Left renal pelvis (tissue), 4 donors: ENCODE results near the gene PARD3. TPM values are rescaled to one million over a fixed set of nuclear protein-coding genes. Genes with fewer than 3 reads are reported as not detected.

Experiments used
- DNase-seq, 4 donors: peaks; one replicate each; pipeline ENCODE4 v3.0.0-alpha.2; 2013; ENCODE audit warnings: low read depth in 4 of 4, low spot score in 3 of 4
- polyA plus RNA-seq, 4 donors: library from polyadenylated mRNA; unstranded; fragments of 120-200 nt; gene quantifications; one replicate each; pipeline ENCODE4 v1.2.1, GENCODE V29; 2013; ENCODE audit not compliant: insufficient read length in 4 of 4

Gene PARD3
- polyA plus RNA-seq, 4 donors = 56.7 to 75.5 (median 69.4) TPM

DNA sequence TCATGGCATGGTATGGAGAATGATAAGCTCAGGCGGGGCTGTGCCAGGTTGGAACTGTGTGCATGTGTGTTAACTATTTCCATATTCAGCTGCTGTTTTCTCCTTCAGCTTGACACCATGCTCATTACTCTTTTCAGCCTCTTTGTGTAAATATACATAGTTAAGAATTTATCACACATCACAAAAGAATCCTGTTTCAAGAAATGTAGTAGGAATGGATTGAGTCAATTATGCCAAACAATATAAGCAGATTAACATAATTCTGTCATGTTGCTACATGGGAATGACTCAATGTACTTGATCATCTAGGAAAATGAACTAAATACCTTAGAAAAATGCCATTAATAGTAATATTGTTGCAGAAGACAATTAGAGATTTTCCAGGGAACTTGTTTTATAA, 687.4 kb downstream of the PARD3 start:
- DNase-seq = no peak

DNA sequence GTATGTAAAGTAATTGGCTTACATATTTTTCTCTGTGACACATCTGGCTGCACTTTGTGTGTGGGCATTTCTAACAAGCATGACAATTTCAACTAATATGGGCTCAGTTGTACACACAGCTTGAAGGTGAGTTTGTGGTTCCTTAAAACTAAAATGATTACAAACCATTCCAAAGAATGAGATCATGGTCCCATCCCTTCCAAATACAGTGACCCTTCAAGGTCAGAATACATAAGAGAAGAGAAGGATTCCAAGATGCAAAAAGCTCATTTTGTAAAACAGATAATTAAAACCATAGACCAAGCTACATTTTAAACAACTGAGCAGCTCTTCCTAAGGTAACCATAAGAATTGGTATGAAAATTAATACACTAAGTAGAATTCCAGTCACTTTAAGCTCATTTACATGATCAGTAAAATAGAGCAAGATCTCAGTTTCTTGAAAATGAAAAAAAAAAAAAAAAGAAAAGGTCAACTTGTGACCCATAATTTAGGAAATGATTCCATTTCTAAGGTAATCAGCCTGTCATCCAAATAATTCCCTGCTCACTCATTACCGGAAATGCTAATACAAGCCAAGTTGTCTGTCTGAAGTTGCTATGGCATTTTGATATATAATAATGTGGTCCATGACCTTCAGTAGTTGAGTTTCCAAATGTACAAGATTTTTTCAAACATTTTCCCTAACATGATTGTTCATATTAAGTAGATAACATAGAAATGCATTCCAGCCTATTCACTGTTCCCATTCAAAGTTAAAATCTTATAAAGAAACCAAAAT, 688.5 kb downstream of the PARD3 start:
- no peak for DNase-seq

DNA sequence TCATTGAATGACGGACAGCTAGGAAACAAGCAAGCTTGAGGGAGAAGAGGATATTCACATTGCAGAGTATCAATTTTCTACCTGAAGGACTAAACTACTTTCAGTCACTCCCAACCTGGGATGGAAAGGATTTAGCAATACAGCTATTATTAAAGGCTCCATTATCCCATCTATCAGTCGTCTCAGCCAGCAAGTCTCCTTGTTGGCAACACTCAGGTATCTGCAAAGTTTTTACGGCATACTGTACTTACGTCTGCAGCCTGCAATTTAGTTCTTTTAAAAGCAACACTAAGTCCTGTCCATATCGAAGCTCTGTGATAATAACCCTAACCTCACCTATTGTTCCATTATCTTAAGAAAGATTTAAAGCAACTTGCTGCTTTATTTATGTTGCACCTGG, 689.4 kb downstream of the PARD3 start:
- DNase-seq = no peak

DNA sequence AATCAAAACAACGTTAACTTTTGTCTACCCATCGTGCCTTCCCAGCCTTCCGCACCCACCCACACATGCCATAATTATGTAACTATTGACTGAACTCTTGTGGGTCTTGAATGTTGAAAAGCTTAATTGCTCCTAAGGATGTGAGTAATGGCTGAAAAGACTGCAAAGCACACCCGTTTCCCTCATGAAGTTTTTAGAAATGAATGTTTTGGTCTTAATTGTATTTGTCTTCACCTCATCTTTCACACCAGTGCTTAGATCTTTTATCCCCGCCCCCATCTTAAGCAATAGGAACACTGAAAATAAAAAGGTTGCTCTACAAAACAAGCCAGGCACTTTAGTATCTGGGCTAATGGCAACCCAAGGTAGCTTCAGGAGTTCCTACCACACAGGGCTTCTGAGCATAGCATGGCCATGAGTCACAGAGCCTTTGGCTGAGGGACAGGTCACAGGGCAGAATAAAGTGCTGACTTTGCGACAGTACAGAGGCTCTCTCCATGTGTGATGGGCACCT, 690.5 kb downstream of the PARD3 start:
- no peak for DNase-seq

DNA sequence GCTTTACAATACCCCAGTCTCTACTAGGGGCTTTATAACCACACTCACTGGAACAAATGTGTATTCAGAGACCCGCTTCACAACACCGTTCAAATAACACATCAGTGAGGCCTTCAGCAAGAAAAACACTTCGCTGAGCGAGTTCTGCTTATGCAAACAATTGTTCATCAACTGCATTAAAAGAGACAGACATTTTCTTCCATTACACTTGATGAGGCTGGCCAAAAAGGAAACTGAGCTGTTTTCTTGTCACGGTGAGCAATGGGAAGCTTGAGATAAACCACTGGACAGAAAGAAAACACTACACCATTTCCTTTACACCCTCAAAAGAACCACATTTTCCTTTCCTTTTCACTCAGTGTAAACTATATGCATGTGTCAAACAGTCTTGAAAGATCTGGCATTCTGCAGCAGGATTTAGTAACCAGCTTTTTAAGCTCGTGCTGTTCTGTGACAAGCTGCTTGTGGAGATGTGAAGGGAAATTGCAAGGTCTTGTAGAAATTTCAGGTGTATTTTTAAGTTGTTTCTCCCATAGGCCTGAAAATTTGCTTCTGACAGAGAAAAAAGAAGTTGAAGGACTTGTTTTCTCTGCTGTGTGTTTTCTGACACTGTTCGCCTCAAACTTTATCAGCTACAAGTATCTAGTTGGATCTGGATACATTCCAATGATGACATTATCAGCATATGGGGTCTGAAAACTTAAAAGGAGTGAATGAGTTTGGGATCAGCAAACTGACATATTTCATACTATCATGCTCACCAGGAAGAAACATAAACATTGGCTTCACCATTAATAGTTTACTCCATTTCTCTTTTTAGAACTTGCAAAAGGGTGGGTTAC, 693.1 kb downstream of the PARD3 start:
- no peak for DNase-seq

DNA sequence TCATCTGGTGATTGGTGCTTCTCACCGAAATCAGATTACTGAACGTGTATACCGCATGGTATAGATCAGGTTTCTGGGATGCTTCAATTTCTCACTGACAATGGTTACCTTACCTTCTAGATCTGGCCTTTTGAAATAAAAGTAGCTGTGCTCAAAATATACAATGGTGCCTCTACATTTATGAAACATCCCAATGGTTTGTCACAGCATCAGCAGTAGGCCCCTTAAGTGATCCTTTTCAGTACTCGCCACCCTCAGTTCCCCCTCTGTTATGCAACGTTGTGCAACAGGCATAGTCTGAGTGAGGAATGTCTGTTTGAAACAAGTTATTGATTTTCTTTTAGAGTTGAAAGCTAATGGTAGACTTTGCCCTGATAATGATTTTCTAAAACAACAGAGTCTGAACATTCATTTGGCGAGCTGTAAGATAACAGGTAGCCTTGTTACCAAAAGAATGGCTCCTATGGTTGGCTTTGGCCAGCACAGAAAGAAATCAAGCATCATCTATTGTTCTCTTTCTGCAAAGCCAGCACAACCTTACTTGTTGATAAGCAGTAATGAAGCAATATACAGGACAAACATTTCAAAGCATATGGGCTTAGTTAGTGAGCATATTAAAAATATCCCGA, 693.9 kb downstream of the PARD3 start:
- no peak for DNase-seq

DNA sequence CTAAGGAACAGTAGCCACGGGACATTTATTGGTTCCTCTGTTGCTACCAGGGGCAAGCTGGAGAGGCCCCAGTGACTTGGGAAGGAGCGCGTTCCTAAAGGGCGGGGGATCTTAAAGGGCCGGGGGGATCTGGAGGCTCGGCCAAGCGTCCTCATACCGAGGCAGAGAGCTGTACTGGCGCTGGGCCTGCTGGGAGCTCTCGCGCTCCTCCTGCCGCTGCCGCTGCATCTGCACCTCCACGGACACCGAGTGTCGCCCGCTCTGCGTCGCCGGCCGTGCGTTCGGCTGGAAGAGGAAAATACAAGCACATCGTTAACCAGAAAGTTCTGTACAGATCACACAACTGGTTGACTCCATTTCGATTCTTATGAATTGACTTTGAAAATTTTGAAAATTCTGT, 695.6 kb downstream of the PARD3 start:
- no peak for DNase-seq

DNA sequence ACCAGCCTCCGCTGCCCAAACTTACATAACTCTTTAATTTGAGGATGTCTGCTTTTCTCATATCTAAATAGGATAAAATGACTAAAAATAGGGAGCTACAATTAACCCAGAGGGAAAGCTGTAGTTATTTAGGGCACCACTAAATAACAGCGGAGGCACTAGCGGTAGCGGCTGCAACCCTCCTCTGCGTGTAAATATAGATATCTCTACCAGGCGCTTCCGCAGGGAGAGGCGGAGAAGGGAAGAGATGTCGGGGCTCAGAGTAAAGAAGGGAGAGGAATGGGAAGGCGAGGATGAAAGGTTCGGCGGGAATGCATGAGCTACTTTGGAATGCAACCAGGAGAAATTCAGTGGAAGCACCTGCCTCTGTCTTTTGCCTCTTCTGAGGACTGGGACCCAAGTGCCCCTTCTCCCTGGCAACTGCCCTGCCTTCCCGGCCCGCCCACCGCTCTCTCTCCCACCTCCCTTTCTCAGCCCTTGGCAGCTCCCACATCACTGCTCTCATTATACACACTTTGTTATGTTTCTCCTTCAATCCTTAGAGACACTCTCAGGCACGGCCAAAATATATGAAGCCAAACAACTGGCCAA, 698.3 kb downstream of the PARD3 start:
- DNase-seq = no peak

DNA sequence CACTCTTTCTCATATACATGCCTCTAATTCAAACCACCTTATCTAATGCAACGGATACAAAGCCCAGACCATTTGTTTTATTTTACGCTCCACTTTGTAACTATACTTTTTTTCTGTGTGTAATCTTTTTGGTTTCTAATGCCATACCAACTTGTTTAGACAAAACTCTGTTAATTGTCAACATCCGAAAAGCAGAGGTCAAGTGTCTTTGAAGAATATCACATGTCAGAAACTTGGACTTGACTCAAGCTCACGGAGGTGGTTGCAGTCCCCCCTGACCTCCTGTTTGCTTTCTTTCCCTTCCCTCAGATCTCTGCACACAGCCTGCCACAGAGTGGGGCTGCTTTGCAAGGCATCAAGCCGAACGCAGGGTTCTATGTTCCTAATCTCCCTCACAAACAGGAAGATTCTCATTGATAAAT, 698.9 kb downstream of the PARD3 start:
- DNase-seq = no peak

DNA sequence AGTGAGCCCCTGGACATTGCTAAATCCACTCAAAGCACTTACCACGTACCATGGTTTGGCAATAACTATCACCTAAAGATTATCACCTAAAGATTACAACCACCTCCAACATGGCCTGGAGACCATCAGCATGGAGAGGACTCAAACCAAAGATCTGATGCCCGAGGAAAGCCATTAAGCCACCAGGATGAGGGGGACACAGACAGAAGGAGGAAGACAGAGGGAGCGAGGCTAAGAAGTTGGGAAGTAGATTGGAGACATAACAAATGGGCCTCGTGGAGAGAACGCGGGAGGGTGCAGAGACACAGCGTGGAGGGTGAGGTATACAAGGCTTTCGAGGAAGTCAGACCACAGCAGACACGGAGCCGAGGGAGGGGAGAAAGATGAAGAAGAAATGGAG, 700.2 kb downstream of the PARD3 start:
- DNase-seq = no peak

DNA sequence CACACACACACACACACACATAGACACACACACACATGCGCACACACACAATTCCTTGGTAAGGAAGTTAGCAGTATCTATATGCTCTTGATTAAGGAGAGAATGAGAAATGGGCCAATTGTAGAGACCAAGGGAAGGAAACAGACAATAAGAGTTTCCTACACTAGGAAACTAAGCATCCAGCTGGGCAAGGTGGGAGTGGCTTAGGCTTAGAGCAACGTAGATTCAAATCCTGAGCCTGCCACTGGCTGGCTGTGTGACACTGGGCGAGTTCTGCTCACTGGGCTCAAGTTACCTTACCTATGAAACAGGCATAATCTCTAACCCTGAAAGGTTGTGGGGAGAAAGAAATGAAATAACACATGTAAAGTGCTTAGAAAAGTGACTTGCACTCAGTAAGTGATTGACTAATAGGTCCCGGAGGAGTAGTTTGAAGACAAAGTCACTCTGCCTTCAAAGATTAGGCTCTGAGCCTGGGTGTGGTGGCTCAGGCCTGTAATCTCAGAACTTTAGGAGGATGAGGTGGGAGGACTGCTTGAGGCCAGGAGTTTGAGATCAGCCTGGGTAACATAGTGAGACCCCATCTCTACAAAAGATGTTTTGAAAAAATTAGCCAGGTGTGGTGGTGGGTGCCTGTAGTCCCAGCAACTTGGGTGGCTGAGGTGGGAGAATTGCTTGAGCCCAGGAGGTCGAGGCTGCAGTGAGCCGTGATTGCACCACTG, 701.4 kb downstream of the PARD3 start:
- no peak for DNase-seq

DNA sequence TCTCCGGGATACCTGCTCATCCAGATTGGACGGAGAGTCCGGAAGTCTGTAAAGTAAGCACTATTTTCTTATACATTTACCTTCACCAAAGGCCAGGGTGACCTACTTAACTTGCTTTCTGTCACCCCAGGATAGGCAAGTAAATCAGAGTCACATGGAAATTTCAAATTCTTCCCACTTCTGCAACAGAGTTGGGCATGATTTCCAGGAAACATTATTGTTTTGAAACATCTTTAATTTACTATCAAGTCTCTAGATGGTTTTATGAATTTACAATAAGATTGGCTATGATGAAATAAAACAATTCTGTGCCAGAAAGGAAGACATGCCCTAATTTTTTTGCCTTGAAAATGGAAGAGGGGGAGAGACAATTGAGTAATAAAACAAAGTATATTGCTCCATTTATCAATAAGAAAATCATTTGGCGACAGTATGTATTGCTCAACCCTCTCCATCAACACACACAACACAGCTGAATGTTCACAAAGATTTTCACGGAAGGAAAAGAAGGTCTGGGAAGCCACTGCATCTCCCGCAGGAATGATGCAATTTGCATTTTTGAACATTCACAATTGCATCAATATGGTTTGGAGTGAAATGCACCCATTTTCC, 702.8 kb downstream of the PARD3 start:
- no peak for DNase-seq

DNA sequence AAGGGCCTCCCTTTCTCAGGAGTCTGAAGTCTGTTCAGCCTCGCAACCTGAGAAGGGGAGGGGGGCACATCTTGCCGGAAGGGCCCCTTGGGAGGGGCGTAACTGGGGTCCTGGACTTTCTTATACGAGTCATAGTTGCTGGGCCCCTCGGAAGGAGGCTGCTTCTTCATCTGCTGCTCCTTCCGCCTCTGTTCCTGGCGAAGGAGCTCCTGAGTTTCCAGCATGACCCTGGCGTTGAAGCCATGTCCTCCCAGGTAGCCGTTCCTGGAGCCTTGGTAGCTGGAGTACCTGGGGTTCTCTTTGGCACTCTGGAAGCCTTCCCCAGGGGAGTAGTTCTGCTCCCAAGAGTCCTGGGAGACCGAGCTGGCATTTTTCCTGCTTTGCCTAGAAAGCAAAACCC, 703.9 kb downstream of the PARD3 start:
- no peak for DNase-seq

DNA sequence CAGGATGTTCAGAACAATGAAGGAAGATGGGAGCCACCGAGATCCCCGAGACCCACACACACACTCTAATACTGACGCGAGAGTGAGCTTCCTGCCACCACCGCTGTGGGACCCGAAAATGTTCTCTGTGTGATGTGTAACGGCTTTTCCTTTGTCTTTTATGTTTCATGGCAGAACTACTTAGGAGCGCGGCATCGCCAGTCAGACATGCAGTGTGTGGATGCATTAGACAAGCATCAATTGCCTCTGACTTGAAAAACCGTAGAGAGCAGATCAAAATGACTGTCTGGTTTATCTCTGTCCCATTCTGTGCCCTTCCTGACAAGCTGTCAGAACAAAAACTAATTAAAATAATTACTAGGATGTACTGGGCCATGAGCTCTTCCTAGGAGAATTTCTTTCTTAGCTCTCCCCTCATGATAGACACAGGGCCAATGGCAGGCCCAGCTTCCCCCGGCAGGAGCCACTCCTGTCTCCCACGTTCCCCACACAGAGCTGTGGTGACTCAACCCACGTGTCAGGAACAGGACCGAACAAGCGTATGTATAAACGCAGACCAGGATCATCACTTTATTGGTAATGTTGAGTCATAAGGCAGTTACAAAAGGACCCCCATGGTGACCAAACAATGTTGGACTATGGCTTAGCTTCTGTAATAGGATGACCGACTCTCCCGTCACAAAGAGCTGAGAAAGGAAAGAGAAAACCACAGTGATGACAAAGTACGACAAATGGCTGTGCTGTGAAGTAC, 705.0 kb downstream of the PARD3 start:
- no peak for DNase-seq

DNA sequence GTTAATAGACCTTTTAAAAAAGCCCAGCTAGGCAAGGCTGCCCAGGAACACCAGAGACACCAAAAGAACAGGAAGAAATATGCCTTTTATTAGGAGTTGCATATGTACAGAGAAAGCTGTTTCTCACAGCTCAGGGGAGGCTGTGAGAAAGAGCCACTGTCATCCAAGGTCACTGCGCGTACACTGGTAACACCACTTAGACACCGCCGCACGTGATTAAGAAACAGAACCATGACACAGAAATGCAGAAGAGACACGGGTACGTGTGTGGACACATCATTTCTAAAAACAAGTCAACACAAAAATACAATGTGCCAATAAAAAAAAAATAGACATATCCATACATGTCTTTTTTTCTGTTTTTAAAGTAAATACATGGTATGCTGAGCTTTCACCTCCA, 705.6 kb downstream of the PARD3 start:
- DNase-seq = no peak

DNA sequence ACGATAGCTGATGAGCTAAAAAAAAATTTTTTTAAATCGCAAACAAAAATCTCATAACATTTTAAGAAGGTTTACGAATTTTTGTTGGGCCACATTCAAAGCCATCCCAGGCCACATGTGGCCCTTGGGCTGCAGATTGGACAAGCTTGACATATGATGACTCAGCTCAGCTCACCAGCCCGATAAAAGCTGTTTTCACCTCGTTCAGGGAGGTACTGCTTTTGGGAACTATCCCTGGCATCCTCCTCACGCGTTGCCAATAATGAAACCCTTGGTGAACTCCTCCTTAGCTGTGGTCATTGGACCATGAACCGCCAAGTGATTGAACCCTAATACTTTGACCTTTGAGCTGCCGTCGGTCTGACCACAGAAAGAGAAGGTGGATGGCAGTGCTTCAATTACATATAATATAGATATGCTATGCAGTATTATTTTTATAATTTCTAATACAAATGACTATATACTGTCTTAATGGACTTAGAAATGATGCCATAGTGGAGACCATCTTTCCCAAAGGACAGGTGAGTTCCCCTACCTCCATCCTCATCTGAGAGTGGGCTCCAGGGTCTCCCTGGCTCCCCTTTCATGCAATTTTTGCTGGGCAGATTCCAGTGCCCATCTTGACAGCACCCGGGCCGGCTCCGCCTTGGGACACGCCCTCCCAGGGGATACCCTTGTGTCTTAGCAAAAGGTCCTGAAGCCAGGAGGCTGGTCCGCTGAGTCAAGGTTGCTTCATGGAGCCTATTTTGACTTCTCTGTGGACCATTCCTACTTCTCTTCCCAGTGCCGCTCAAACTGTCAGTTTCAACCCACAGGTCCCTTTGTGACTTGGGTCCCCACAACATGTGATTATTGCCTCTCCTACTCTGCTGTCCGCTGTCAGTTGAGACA, 707.2 kb downstream of the PARD3 start:
- no peak for DNase-seq

DNA sequence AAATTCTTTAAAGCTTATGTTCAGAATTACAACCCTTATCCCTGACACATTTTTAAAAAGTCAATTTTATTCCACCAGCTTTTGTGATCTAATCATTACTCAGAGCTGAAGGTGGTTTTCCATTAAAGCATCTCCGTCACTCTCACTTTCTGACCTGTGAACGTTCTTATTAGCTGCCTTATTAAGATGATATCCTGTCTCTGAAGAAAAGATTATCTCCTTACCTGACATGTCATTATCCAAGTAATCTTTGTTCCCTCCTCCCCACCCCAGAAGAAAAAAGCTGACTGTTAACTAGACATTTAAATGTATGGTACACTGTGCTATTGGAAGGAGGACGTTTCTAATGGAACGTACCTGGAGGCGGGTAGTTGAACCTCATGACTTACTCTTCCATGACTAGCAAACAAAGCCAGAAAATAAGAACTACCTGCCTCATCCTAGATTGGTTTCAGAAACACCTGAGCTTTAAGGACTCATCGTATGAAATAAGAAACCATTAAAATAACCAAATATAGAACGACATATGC, 708.7 kb downstream of the PARD3 start:
- DNase-seq = no peak
